ENCODE results near the gene PSMD2.
"Not testable (repeated sequence)": the region's sequence is repeated elsewhere in the genome, so short reads cannot be mapped to it uniquely, and the experiment has no call there.

Gene PSMD2

DNA sequence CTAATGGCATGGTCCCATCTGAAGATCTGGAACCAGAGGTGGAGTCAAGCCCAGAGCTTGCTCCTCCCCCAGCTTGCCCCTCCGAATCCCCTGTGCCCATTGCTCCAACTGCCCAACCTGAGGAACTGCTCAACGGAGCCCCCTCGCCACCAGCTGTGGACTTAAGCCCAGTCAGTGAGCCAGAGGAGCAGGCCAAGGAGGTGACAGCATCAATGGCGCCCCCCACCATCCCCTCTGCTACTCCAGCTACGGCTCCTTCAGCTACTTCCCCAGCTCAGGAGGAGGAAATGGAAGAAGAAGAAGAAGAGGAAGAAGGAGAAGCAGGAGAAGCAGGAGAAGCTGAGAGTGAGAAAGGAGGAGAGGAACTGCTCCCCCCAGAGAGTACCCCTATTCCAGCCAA lies 22.6 kb downstream of the PSMD2 start:
- DNase-seq: no peak

DNA sequence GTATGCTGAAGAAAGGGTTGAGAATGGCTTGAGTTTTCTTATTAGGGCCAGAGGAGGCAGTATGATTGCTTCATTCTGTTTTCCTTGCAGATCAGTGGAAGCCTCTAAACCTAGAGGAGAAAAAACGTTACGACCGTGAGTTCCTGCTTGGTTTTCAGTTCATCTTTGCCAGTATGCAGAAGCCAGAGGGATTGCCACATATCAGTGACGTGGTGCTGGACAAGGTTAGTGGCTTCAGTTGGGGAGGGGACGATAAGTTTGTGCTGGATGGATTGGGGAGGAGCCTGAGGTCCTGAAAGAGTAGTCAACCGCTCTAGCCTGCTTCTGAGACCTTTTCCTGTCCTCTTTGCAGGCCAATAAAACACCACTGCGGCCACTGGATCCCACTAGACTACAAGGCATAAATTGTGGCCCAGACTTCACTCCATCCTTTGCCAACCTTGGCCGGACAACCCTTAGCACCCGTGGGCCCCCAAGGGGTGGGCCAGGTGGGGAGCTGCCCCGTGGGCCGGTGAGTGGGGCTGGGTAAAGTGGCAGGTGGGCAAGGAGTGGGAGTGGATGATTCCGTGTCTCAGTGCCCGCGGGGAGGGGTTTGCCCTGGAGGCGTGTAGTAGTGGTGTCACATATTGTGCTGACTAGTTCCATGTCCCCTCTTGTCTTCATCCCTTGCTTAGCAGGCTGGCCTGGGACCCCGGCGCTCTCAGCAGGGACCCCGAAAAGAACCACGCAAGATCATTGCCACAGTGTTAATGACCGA lies 23.9 kb downstream of the PSMD2 start:
- DNase-seq: no peak

DNA sequence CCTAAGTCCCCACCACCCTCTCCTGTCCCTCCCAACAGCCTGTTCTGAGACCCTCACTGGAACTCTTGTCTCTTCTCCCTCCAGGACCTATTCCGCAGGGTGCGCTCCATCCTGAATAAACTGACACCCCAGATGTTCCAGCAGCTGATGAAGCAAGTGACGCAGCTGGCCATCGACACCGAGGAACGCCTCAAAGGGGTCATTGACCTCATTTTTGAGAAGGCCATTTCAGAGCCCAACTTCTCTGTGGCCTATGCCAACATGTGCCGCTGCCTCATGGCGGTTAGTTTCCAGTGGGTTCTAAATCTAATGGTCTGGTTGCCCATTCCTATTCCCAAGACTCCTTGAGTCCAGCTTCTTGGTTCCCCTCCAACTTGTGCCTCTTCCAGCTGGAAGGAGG lies 24.7 kb downstream of the PSMD2 start:
- DNase-seq: no peak

DNA sequence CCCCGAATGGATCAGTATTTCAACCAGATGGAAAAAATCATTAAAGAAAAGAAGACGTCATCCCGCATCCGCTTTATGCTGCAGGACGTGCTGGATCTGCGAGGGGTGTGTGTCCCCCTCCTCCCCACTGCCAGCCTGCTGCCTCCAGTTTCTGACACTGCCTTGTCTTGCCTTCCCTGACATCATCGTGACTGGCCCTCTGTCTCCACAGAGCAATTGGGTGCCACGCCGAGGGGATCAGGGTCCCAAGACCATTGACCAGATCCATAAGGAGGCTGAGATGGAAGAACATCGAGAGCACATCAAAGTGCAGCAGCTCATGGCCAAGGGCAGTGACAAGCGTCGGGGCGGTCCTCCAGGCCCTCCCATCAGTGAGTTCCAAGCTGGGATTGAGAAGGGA lies 26.2 kb downstream of the PSMD2 start:
- DNase-seq: no peak

DNA sequence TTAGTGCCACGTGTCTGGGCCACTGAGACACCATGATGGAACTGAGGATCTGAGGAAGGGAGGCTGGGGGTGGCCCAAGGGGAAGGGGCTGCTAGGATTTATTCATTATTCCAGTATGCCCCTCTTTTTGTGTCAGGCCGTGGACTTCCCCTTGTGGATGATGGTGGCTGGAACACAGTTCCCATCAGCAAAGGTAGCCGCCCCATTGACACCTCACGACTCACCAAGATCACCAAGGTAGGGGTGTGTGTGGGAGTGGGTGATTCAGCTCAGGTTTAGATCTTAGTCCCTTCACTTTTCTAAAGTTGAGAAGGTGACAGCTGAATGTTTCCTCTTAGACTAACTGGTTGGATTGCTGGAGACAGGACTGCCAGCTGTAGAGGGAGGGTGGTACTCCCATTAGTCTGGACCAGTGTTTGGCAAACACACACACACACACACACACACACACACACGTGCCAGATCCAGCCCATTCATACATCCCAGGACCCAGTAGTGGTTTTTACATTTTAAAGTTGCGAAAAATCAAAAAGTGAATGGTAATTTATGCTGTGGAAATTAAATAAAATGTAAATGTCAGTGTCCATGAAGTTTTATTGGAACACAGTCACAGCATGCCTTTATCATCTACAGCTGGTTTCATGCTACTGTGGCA lies 26.8 kb downstream of the PSMD2 start:
- no peak for DNase-seq

DNA sequence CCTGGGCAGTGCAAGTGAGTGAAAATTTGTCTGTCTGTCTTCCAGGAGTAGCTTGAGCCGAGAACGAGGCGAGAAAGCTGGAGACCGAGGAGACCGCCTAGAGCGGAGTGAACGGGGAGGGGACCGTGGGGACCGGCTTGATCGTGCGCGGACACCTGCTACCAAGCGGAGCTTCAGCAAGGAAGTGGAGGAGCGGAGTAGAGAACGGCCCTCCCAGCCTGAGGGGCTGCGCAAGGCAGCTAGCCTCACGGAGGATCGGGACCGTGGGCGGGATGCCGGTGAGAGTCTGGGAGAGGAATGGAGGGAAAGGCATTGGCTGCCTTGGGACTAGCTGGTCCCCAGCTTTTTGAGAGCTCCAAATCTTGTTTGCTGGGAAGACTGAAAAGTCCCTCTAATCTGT lies 28.1 kb downstream of the PSMD2 start:
- DNase-seq: no peak

DNA sequence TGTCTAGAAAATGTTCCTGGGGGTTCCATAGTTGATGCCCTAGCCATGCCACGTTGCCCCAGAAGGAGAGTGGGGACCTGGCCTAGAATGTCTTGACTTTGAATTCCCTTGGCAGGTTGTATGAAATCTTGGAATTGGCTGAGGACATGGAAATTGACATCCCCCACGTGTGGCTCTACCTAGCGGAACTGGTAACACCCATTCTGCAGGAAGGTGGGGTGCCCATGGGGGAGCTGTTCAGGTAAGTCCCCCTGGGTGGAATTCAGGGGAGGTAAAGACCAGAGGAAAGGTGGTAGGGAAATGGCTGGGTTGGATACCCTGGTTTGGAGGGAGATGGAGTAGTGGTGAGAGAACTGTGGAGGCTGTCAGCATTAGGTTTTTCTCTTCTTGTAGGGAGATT lies 29.5 kb downstream of the PSMD2 start:
- no peak for DNase-seq

DNA sequence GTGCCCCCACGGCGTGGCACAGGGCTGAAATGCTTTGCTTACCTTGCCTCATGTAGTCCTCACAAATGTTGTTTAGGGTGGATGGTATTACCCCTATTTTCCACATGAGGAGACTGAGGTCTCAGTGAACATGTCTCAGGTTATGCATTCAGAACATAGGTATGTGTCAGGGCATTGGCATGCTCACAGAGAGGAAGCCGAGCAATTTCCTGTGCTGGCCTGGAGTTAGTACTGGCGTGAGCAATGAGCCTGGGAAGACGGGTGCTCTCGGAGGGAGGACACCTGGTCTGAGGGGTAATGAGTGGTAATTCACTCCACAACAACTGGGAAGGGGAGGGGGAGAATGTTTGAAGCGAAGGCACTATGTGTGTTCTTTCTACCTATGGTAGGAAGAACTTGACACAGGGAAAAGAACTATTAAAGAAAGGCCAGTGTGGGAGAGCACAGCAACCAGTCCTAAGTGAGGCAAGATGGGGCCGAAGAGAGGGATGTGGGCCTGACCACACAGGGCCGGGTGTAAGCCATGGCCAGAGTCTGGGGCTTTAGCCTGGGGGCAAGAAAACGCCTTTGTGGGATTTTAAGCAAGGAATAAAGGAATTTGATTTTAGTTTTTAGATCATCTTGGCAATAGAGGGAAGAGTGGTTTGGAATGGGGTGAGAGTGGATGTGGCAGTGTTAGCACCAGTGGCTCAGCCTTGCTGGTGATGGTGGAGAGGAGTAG lies 33.5 kb downstream of the PSMD2 start:
- no peak for DNase-seq

DNA sequence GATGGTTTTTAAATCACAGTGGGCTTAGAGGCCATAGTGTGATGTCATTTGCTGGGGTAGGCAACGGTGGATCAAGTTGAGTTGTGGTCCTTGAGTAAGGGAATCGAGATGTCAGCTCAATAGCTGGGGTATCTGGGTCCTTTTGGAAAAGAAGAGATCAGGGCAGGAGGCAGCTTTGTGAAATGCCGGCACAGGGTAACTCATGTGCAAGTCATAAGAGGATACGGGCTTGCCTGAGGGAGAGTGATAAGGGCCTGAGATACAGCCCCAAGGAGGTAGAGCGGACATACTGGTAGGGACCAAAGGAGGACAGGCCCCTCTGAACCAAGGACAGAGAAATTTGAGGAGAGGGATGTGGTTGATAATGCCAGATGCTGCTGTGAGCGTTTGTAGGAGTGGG lies 34.1 kb downstream of the PSMD2 start:
- no peak for DNase-seq

DNA sequence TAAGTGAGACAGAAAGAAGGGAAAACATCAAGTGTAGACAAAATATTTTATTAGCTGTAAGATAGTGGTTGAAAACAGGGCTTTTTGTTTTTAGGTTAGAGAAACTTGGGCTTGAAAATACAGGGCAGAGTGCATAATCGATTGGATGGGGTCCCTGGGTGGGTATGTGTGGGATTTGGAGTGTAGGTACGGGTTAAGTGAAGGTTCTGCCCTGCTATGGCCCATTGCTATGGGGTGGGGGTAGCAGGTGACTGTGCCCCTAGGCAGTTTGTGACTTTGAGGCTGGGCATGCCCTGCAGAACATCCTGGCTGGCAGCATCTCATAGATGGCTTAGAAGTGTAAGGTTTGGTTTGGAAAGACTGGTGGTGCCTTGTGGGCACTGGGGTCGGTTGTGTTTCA lies 34.7 kb downstream of the PSMD2 start:
- no peak for DNase-seq

DNA sequence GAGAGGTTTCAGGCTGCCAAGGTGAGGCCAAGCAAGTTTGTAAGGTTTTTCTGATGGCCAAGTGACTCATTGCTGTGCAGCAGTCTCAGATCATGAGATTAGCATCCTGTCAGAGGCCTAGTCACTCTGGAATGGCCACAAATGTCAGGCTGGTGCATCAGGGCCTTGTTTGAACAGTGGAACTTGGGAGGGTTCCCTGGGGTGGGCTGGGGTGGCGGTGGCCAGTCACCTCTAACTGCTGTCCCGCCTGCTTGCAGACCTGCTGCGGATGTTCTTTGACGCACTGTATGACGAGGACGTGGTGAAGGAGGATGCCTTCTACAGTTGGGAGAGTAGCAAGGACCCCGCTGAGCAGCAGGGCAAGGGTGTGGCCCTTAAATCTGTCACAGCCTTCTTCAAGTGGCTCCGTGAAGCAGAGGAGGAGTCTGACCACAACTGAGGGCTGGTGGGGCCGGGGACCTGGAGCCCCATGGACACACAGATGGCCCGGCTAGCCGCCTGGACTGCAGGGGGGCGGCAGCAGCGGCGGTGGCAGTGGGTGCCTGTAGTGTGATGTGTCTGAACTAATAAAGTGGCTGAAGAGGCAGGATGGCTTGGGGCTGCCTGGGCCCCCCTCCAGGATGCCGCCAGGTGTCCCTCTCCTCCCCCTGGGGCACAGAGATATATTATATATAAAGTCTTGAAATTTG lies 35.6 kb downstream of the PSMD2 start:
- no peak for DNase-seq

DNA sequence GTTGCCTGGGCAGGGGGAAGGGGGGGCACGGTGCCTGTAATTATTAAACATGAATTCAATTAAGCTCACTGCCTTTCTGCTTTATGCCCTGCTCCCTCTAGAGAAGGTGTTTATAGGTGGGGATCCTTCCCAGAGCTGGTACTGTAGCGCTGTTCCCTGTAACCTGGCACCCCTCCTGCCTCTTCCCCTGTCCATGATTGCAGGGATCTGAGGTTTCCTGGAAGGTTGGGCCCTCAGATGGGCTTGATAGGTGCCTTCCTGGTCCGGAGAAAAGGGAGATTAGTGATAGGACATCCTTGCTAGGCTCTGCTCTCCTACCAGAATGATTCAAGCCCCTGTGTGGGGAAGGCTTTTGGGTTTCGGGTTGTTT lies 36.2 kb downstream of the PSMD2 start:
- DNase-seq: no peak

DNA sequence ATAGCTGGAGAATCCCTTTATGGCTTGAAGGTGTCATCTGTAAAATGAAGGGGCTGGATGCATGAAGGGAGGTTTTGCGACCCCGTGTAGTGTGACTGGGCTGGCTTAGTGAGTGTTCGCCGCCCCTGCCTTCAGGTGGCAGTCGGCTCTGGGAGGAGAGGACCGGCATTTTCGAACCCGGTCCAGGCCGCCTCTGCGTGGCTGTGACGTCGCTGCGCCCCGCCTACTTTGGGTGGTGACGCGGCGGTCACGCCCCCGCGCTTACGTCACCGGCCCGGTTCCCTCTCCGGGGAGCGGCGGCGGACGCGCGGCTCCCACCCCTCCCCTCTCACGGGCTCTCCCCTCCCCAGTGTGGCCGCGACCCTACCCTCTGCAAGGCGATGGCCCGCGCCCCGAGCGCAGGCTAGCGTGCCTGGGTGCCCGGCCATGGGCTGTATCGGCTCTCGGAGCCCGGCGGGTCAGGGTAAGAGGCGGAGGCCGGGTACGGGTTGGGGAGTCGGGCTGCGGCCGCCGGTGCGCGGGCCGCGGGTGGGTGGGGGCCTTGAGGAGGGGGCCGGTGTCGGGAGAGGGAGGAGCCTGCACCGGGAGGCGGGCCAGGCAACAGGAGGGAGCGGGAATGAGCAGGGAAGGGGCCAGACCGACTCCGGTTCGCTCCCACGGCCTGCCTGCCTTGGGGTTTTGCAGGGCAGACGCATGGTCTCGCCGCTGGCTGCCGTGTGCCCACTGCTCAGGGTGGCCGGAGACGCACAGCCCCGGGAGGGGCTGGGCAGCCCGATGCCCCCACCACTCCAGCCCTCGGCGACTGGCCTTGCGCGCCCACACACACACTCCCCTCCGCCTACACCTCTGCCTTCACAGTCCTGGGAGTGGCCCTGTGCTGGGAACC lies 36.9 kb downstream of the PSMD2 start:
- DNase-seq: peak; percentile 91

DNA sequence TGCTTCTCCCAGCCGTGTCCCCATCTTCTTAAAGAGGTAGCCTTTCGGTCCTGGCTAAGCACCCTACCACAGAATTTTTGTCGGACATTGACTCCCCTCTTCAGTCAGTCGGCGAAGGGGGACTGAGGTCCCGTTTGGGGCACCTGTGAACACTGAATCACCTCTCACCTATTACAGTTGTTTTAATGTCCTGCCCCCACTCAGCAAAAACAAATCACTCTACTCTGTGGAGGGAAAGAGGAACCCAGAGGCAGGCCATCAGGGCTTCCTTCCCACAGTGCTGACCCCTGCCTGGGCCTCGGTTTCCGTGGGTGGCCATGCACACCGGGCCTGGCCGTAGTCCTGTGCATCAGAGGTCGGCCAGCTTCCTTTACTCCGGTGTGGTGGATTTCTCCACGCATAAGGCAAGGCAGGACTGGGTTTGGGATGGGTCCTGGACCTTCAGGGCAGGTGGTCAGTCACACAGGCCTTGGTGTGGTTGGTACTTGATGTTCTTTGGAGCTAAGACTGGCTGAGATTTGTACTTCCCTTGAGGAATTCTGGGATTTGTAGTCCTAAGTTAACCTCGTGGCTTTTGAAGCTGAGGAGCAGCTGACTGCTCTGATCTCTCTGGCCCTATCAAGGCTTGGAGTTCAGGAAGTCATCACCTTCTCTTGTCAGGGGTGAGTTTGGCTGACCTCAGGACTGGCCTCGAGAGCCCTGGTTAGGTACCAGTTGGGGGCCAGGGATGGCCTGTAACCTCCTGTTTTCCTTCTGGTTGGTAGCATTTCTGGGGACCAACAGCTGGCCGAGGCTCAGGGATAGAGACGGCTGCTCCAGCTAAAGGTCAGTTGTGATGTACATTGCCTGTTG lies 37.7 kb downstream of the PSMD2 start:
- DNase-seq: peak; percentile 68

DNA sequence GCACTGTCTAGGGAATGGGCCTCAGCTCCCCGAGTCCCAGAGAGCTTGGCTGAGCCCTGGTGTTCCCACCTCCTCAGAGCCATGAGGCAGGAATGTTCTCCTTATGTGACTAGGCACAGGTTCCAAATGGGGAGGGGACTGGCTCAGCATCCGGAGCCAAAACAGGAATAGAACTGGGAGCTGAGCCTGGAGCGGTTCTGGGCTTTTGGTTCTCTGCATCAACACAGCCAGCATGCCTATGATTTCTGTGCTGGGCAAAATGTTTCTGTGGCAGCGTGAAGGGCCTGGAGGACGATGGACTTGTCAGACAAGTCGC lies 38.3 kb downstream of the PSMD2 start, which contains the start of gene FAM131A:
TSS of gene FAM131A (plus strand) at position 202 of the 316 bp plus-strand sequence. CDS start at position 233, 31 bp downstream.
- DNase-seq: peak; percentile 74

DNA sequence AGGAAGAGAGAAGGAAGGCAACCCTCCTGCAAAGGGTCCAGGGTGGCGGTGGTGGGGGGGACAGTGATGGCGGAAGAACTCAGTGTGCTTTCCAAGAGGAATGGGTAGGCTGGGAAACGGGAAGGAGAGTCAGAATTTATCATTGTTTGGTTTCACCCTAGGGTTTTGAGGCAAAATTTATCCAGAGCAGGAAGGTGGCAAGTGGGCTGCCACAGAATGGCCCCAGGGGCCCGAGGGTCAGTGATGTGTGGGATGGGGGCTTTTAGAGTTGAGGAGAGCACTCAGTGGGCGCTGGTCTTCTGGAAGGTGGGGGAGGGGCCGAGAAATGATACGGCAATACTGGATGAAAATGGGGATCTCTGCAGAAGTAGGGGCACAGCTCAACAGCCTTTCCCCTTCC lies 38.9 kb downstream of the PSMD2 start:
- DNase-seq: no peak

DNA sequence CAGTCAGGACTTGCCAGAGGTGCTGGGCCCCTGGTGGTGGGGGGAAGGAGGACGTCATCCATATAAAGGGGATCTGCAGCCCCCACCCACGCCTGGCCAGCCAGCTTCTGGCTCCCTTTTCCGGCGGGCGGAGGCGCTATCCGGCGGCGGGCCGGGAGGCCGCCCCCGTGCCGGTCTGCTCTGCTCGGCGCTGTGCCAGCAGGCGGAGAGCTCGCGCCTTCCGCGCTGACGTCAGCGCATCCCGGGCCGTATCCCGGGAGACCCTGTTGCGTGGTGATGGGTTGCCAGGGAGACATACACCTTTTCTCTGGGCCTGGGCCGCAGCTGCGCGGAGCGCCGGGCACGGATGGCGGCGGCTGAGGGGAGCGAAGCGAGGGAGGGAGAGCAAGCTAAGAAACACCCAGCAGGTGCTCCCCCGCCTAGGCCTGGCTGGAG lies 39.5 kb downstream of the PSMD2 start:
- peak; percentile 78 for DNase-seq

DNA sequence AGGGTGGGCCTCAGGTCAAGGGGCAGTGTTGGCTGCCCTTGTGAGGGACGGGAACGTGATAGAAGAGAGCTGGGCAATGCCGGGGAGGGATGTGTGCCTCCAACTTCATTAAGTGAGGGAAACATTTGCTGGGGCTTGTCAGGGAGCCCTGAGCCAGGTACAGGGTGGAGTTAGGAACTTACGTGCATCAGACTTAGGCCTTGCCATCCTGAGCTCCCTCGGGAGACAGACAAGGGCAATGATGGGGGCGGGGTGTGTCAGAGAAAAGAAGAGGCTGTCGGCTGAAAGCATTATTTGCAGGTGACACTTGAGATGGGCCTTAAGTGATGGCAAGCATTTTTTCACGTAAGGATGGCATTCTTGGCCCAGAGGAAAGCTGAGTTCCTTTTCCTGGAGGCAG lies 40.0 kb downstream of the PSMD2 start:
- DNase-seq: no peak

DNA sequence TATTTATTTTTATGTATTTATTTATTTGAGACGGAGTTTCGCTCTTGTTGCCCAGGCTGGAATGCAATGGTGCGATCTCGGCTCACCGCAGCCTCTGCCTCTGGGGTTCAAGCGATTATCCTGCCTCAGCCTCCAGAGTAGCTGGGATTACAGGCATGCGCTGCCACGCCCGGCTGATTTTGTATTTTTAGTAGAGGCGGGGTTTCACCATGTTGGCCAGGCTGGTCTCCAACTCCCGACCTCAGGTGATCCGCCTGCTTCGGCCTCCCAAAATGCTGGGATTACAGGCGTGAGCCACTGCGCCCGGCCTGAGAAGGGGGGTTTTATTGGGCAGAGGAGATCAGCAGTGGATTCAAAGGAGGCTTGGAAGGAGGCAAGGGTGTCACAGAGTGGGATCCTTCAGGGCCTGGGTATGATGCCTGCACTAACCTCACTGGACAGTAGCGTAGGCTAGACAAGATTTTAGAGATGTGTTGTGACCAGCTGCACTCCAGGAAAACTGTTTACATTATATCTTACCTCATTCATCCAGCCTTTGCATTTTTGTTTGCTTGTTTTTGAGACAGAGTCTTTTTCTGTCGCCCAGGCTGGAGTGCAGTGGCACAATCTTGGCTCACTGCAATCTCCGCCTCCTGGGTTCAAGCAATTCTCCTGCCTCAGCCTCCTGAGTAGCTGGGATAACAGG lies 40.6 kb downstream of the PSMD2 start:
- not testable (repeated sequence) for DNase-seq

DNA sequence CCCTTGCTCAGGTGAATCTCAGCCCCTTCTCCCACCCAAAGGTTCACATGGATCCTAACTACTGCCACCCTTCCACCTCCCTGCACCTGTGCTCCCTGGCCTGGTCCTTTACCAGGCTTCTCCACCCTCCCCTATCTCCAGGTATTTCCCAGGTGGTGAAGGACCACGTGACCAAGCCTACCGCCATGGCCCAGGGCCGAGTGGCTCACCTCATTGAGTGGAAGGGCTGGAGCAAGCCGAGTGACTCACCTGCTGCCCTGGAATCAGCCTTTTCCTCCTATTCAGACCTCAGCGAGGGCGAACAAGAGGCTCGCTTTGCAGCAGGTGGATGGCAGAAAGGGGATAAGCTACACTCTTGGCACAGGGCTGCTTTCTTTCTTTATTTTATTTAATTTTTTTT lies 42.9 kb downstream of the PSMD2 start:
- DNase-seq: no peak
